Fibroblast of lung (primary cell): ENCODE data around the gene OTOA.

Experiments
- CTCF ChIP-seq, 2 donors: IDR thresholded peaks in 1 of 2; conservative IDR thresholded peaks in 1 of 2; 1 replicate in 1 of 2; 2 replicates in 1 of 2; pipeline ENCODE4 v1.5.1; 2011 to 2012; ENCODE audit warnings: low read length in 2 of 2, control low read depth in 1 of 2, inconsistent platforms in 1 of 2, low read depth in 1 of 2, mild to moderate bottlenecking in 1 of 2
- EZH2 ChIP-seq: IDR thresholded peaks from 2 replicates; pipeline ENCODE4 v1.5.1; 2012; ENCODE audit warnings: low read length, control low read depth, mild to moderate bottlenecking; ENCODE audit errors: missing control alignments

DNA sequence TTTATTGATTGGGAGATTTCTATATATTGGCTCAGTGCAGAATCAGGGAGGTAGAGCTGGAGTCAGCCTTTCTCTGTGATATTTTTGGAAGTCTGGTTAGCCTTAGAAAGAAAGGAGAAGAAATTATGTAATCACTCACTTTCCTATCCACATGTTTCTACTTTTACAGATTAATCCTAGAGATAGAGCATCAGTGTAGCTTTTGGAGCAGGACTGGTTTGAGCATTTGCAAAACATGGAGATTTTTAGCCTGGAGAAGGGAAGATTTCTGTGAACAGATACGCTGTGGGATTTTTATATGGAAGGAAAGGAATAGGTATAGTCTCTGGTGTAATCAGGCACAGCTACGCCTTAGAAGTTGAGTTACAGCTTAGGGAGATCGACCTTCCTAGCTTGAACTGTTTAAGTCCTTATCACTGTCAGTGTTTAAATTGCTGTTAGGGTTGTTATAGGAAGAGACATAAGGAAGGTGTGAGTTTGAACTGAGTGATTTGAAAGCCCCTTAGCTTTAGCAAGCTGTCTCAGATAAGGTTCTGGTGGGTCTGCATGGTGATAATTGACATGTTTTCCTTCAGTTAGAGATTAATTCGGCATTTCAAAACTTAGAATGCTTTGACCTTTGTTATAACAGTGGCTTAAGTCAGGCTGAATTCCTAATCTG is 43.9 kb upstream of the OTOA start:
- TF ChIP-seq CTCF (conservative IDR thresholded peaks at IDR 0.05 in 1 of 2, IDR thresholded peaks at IDR 0.05 in 1 of 2; ENCODE audit: low read depth in 1 of 2, low read length in 2 of 2) (no peak), EZH2 (no peak)
